HG03095 (cell line): ENCODE results near the gene ADAM8.
"Not testable (repeated sequence)": the region's sequence is repeated elsewhere in the genome, so short reads cannot be mapped to it uniquely, and the experiment has no call there.

Source experiments
- ATAC-seq: cut with Tn5 transposase; IDR thresholded peaks from one replicate; pipeline ENCODE4 v1.9.1; 2021; ENCODE audit warnings: moderate library complexity; ENCODE audit not compliant: unreplicated experiment

ADAM8 gene

DNA sequence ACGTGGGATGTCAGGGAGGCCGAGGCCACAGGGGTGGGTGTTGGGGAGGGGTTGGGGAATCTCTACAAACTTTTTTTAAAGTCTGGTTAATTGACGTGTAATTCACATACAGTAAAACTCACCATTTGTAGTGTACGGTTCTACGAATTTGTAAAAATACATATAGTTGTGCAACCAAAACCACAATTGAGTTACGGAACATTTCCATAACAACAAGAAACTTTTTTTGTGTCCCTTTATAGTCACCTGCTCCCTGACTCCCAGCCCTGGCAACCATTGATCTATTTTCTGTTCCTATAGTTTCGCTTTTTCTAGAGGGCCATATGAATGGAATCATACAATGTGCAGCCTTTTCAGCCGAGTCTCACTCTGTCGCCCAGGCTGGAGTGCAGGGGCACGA, 41.9 kb downstream of the ADAM8 start:
- not testable (repeated sequence) for ATAC-seq

DNA sequence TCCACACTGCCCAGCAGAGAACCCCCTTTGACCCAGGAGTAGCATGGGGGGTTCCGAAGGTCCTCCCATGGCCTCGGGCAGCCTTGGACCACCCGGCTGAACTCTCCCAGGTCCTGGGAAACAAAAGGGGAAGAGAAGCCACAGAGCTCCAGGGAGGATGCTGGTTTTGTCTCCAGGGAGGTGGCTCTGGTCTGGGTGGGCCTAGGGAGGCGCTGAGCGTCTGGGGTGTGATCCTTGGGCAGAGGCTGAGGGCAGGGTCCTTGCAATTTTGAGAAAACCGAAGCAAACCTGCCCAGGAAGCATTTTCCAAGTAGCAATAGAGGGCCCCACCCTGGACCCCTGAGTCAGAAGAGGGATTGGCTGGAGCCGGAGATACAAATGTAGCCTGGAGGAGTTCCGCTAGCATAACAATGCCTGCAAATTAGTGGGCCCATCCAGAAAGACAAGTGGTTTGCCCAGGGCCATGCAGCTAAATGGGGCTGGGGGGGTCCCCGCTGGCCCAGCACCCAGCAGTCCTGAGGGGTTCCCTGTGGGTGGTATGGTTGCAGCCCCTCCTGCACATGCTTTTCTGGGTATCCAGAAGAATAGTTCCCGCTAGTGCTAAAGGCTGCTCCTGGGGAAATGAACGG, 44.6 kb downstream of the ADAM8 start:
- ATAC-seq, result no peak

DNA sequence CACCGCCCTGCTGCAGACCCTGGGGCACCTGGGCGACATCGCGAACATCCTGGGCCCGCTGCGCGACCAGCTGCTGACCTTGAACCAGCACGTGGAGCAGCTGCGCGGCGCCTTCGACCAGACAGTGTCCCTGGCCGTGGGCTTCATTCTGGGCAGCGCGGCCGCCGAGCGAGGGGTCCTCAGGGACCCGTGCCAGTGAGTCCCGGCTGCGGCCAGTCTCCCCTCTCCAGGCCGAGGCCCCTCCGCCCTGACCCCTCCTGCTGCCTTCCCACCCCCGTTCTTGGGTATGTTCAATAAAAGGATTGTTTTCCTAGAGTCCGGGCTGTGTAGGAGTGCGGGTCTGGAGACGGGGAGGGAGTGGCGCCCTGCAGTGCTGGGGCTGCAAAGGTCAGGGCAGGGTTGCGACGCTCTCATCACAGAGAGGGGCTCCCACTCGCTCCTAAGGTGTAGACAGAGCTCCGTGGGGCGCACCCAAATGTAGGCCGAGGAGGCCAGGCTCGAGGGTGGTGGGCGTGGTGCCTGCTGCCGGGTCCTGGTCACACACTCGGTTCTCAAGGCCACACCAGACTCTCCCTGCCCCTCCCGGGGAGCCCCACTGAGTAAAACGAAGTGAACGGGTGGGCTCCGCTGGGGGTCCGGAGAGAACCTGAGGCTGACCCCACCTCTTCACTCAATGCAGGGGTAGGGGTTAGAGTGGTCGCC, 45.3 kb downstream of the ADAM8 start:
- no peak for ATAC-seq

DNA sequence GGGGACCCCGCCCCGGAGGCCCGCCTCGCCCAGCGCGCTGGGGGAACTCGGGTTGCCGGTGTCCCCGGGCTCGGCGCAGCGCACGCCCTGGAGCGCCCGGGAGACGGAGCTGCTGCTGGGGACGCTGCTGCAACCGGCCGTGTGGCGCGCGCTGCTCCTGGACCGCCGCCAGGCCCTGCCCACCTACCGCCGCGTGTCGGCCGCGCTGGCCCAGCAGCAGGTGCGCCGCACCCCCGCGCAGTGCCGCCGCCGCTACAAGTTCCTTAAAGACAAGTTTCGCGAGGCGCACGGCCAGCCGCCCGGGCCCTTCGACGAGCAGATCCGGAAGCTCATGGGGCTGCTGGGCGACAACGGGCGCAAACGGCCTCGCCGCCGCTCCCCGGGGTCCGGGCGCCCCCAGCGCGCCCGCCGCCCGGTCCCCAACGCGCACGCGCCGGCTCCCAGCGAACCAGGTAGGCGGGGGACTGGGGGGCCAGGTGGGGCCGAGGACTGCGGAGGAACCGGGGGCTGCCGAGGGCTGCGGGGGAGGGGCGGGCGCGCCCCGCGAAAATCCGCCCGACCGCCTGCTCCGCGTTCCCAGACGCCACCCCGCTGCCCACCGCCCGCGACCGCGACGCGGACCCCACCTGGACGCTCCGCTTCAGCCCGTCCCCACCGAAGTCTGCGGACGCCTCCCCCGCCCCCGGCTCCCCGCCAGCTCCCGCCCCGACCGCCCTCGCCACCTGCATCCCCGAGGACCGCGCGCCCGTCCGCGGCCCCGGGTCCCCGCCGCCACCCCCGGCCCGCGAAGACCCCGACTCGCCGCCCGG, 46.1 kb downstream of the ADAM8 start:
- ATAC-seq, result no peak

DNA sequence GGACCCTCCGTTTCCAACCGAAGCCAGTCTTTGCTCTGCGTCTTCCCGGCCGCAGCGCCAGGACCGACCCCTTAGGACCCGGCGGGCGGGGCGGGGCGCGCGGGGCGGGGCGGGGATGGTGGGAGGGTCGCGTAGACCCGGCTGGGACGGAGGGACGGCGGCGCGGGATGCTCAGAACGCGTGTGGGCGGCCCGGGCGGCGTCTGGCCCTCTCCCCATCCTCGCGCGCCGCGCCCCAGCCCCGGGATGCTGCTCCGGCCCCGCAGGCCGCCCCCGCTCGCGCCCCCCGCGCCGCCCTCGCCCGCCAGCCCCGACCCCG, 46.7 kb downstream of the ADAM8 start, which contains the start of gene UTF1:
UTF1 (plus strand) TSS at position 174 of the 318 bp plus-strand sequence; CDS start at position 246, 72 bp downstream.
- ATAC-seq, result no peak

DNA sequence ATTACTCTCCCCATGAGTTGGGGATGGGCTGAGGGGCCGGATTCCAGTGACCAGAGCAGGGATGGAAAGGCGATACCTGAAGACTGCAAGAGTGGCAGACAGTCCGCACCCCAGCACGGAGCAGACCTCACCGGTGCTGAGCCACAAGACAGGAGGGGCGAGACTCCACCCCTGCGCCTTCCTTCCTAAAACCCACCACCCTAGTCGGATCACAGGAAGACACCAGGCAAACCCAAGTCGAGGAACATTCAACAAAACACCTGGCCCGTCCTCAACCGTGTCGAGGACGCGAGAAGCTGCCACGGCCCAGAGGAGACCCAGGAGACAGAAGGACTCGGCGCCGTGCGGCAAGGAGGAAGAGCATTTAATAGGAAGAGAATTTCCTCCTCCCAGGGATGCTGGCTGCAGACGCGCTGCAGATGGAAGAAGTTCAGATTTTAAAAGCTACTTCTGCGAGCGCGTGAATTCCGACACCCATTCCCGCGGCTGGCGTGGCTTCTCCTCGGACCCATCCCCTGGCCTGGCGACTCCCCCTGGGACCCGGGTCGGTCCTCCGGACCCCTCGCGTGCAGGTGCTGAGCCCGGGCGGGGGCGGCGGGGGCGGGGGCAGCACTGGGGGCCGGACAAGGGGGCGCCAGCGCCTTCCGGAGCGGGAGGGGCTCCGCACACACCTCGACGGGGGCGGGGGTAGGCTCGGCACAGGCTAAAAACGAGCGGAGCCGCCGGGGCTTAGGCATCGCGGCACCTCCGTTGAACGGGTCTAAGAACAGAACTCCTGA, 47.2 kb downstream of the ADAM8 start:
- ATAC-seq, result no peak

DNA sequence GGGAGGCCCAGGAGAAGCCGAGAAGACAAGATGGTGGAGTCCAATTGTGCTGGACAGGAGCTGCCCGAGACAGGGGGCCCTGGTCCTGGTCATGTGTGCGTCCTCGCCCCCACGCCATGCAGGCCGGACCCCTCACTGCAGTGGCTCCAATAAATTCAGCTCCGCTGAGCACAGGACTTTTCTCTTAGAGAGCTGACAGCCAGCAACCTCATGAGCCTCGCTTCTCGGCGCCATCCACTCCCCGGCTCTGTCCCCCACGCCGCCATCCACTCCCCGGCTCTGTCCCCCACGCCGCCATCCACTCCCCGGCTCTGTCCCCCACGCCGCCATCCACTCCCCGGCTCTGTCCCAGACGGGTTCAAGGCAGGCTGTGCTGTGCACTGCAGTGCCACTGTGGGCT, 49.4 kb downstream of the ADAM8 start:
- no peak for ATAC-seq

DNA sequence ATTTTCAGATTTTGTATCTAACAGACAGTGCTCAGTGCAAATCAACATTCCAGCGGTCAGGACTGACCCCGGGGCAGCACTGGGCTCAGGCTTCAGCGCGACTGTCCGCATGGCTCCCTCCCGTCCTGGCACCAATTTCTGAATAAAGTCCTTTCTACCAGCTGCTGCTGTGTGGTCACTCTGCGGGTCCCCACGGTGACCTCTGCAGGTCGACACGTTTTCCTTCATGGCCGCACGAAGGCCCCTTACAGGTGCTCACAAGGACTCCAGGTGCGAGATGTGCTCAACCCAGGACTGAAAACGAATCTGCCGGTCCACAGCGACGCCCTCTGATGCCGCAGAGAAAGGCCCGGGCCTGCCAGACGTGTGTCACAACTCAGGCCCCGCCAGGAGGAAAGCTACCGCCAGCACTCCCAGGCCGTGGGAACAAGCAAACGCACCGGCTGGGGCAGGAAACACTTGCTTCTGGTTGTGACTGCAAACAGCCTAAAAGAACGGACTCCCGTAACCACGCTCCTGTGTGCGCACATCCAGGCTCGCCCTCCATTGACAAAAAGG, 50.3 kb downstream of the ADAM8 start:
- no peak for ATAC-seq

DNA sequence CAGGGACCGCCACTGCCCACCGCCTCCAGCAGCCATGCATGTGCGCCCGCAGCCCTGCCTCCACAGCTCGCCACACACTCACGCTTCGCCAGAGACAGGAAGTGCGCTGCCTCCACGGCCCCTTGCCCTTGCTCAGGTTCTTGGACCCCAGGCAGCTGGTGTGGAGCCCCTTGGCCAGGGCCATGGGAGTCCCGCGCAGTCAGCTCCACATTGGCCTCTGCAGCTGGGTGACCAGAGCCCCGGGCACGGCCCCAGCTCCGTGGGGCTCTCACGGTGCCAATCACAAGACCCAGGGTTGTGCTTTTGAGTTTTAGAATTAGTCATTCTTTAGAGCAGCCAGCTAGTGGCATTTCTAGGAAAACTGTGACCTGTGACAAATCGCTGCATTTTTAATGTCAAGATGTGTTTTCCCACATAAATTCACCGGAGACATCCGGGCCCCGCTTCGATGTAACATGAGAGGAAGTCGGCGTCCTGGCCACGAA, 50.9 kb downstream of the ADAM8 start:
- no peak for ATAC-seq

DNA sequence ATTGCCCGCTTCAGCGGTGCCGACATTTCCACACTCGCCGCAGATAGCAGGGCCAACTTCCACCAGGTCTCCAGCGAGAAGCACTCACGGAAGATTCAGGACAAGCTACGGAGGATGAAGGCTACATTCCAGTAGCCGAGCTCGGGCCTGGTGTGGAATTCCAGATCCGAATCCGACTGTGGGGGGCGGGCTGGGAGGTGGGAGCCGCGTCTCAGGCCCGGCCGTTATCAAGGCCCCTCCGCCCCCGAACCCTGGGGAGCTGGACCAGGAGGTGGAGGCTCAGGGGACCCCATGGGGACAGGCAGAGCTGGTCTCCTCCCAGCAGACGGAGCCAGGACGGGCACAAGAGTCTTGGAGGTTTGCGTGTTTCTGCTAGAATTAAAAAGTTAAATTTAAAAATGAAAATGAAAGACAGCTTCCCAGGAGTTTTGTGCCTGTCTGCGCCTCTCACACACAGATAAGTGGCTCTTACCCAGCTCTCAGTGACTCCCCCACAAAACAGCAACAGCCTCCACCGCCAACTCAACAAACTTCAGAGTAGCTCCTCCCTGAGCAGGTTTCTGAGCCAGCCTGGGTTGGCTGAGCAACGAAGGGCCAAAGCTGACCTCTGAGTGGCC, 51.8 kb downstream of the ADAM8 start:
- no peak for ATAC-seq

DNA sequence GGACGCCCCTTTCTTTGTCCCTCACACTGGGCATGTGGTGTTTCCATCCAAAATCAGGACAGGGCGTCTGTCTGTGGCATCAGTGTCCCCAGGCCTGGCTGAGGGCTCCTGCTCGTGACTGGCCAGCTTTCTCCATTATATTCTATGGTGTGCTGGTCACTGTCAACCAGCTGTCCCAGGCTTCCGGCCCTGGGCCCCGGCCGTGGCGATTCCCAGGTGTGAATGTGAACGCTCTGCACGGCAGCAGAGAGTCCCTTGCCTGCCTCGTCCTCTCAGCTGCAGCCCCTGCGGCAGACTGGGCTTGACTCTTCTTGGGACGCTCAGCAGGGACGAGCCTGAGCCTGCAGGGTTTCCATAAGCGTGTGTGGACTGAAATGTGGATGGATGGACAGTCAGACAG, 52.6 kb downstream of the ADAM8 start:
- no peak for ATAC-seq

DNA sequence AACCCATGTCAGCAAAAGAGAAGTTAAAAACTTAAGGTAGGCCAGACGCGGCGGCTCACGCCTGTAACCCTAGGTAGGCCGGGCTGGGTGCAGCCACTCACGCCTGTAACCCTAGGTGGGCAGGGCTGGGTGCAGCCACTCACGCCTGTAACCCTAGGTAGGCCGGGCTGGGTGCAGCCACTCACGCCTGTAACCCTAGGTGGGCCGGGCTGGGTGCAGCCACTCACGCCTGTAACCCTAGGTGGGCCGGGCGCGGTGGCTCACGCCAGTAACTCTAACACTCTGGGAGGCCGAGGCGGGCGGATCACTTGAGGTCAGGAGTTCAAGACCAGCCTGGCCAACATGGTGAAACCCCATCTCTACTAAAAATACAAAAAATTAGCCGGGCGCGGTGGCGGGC, 54.9 kb downstream of the ADAM8 start:
- ATAC-seq, result not testable (repeated sequence)

DNA sequence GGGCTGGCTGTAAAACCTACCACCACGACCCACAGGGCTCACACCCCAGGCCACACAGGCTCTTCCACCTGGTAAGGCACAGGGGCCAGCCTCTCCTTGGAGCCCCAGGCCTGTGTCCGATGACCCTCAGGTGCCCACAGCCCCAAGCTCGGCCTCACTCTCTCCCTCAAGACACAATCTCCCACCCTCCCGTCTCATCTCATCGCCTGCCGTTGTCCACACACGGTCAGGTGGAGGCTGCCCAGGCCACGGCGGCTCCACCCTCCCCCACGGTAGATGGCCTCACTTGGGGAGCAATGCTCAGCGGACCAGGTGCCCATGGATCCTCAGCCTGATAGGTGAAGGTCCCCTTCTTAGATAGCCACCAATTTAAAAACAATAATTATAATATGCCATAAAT, 55.3 kb downstream of the ADAM8 start:
- no peak for ATAC-seq

DNA sequence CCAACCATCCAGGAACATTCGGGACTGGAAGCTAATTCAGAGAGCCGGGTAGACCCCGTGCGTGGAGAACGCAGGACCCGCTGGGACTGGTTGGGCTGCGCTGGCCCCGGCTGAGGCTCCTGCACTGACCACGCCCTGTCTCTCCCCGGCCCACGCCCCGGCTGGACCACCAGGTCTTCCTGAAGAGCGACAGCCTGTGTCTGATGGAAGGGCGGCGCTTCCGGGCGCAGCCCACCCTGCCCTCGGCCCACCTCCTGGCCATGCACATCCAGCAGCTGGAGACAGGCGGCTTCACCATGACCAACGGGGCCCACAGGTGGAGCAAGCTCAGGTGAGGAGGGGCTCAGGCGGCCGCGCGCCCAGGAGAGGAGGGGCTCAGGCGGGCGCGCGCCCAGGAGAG, 56.9 kb downstream of the ADAM8 start:
- no peak for ATAC-seq

DNA sequence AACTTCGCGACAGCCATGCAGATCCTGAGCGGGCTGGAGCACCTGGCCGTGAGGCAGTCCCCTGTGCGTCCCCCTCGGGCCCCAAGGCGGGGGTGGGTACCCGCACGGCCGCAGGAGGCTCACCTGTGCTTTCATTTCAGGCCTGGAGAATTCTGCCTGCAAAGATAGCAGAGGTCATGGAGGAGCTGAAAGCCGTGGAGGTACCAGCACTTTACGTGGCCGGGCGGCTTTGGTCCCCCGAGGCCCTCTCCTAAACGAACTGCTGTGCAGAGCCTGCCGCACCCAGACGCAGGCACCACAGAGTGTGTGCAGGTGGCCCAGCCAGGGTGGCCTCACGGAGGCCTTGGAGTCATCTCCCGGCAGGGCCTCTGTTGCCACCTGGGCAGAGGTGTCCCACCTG, 57.8 kb downstream of the ADAM8 start:
- no peak for ATAC-seq

DNA sequence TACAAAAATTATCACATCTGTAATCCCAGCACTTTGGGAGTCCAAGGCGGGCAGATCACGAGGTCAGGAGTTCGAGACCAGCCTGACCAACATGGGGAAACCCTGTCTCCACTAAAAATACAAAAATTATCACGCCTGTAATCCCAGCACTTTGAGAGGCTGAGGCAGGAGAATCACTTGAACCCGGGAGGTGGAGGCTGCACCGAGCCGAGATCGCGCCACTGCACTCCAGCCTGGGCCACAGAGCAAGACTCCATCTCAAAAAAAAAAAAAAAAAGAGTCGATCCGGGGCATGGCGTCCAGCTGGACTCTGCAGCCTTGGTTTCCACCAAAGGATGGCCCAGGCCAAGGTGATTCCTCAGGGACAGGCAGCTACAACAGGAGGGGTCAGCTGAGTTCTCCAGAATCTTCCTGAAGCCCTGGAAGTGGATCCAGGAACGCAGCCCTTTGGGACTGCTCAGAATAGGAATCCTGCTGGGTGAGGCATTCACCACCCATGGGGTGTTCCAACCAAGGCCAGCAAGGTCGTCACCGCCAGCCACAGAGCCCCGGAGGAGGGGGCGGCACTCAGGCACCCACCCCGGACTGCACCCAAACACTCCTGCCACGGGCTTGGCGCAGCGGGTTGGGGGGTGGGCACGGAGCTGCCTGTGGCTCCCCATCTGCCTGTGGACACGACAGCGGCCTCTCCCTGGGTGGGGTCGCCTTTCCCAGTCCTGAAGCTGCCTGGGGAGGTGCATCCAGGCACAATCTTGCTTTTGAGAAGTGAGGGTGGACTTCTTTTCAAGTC, 58.7 kb downstream of the ADAM8 start:
- no peak for ATAC-seq

DNA sequence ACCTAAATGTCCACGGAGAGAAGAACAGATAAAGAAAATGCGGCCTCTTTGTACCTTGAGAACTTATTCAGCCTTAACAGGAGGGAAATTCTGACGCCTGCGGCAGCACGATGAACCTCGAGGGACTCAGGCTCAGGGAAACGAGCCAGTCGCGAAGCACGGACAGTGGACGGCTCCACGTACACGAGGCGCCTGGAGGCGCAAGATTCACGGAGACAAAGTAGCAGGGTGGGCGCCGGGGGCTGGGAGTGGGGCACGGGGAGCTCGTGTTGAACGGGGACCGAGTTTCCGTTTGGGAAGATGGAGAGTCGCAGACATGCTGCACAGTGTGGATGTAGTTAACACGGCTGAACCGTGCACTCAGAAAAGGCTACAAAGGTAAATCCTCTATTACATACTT, 59.9 kb downstream of the ADAM8 start:
- ATAC-seq, result no peak

DNA sequence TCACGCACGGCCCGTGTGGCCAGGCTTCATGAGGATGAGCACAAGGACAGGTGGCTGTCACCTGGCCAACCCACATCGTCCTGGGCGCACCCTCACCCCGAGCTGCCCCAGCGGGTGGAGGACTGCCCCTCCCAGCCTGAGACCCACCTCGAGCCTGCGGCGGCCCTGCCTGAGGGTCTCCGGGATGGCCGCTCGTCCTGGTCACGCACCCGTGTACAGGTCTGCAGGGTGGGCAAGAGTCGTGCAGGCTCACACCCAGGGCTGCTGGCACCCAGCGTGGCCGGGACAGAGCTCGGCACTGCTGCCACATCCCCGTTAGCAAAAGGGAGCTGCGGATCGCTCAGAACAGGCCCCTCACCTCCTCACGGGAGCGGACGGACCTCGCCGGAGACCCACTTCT, 61.1 kb downstream of the ADAM8 start:
- ATAC-seq, result no peak
